HEK293 (cell line): ENCODE data around the gene CAV1.

Source experiments
- GFI1B ChIP-seq: fragments of 450-650 bp; formaldehyde crosslinking; IDR thresholded peaks from 2 replicates; pipeline ENCODE4 v1.5.1; 2016; ENCODE audit warnings: missing biosample characterization, missing genetic modification characterization
- GLI2 ChIP-seq: fragments of 450-650 bp; formaldehyde crosslinking; IDR thresholded peaks from 2 replicates; pipeline ENCODE4; 2017; ENCODE audit warnings: missing biosample characterization, missing genetic modification characterization, low read depth, borderline replicate concordance
- INSM2 ChIP-seq: fragments of 450-650 bp; formaldehyde crosslinking; IDR thresholded peaks from 2 replicates; pipeline ENCODE4 v1.5.1; 2016; ENCODE audit warnings: missing biosample characterization, missing genetic modification characterization
- KLF1 ChIP-seq: fragments of 450-650 bp; formaldehyde crosslinking; IDR thresholded peaks from 2 replicates; pipeline ENCODE4 v1.5.1; 2016; ENCODE audit warnings: missing biosample characterization, missing genetic modification characterization
- OSR2 ChIP-seq: fragments of 450-650 bp; formaldehyde crosslinking; IDR thresholded peaks from 2 replicates; pipeline ENCODE4 v1.5.1; 2016; ENCODE audit warnings: missing biosample characterization, missing genetic modification characterization
- PRDM6 ChIP-seq: fragments of 450-650 bp; formaldehyde crosslinking; IDR thresholded peaks from 2 replicates; pipeline ENCODE4 v1.5.1; 2017; ENCODE audit warnings: missing biosample characterization, missing genetic modification characterization
- ZBTB7A ChIP-seq: fragments of 450-650 bp; formaldehyde crosslinking; IDR thresholded peaks from 2 replicates; pipeline ENCODE4 v1.5.1; 2016; ENCODE audit warnings: low read depth, missing biosample characterization, missing genetic modification characterization
- ZNF114 ChIP-seq: fragments of 450-650 bp; formaldehyde crosslinking; IDR thresholded peaks from 2 replicates; pipeline ENCODE4 v1.5.0; 2017; ENCODE audit warnings: missing biosample characterization, missing genetic modification characterization
- ZNF140 ChIP-seq: fragments of 450-650 bp; formaldehyde crosslinking; IDR thresholded peaks from 2 replicates; pipeline ENCODE4 v1.5.1; 2016; ENCODE audit warnings: missing biosample characterization, missing genetic modification characterization
- ZNF211 ChIP-seq: fragments of 450-650 bp; formaldehyde crosslinking; IDR thresholded peaks from 2 replicates; pipeline ENCODE4 v1.5.1; 2016; ENCODE audit warnings: low read depth, missing biosample characterization, missing genetic modification characterization
- ZNF23 ChIP-seq: fragments of 450-650 bp; formaldehyde crosslinking; IDR thresholded peaks from 2 replicates; pipeline ENCODE4 v1.5.1; 2016; ENCODE audit warnings: missing biosample characterization, missing genetic modification characterization, borderline replicate concordance
- ZNF398 ChIP-seq: fragments of 450-650 bp; formaldehyde crosslinking; IDR thresholded peaks from 2 replicates; pipeline ENCODE4 v1.5.1; 2017; ENCODE audit warnings: missing biosample characterization, missing genetic modification characterization
- ZNF585B ChIP-seq: fragments of 450-650 bp; formaldehyde crosslinking; IDR thresholded peaks from 2 replicates; pipeline ENCODE4 v1.5.1; 2016; ENCODE audit warnings: missing biosample characterization, missing genetic modification characterization
- ZNF629 ChIP-seq: fragments of 450-650 bp; formaldehyde crosslinking; IDR thresholded peaks from 2 replicates; pipeline ENCODE4 v1.5.1; 2017; ENCODE audit warnings: missing biosample characterization, missing genetic modification characterization
- ZNF660 ChIP-seq: fragments of 450-650 bp; IDR thresholded peaks from 2 replicates; pipeline ENCODE4 v1.5.1; 2018; ENCODE audit warnings: missing biosample characterization, mild to moderate bottlenecking, missing genetic modification characterization
- ZNF692 ChIP-seq: fragments of 450-650 bp; formaldehyde crosslinking; IDR thresholded peaks from 2 replicates; pipeline ENCODE4 v1.5.1; 2016; ENCODE audit warnings: missing biosample characterization, missing genetic modification characterization
- ZNF785 ChIP-seq: fragments of 450-650 bp; formaldehyde crosslinking; IDR thresholded peaks from 2 replicates; pipeline ENCODE4 v1.5.1; 2016; ENCODE audit warnings: missing biosample characterization, missing genetic modification characterization
- ZNF843 ChIP-seq: fragments of 450-650 bp; formaldehyde crosslinking; IDR thresholded peaks from 2 replicates; pipeline ENCODE4 v1.5.1; 2016; ENCODE audit warnings: missing biosample characterization, missing genetic modification characterization
- ZXDB ChIP-seq: fragments of 450-650 bp; formaldehyde crosslinking; IDR thresholded peaks from 2 replicates; pipeline ENCODE4 v1.5.1; 2016; ENCODE audit warnings: missing biosample characterization, missing genetic modification characterization
- TF ChIP-seq, protein P1 (sequence below): fragments of 450-650 bp; formaldehyde crosslinking; IDR thresholded peaks from 2 replicates; pipeline ENCODE4 v1.5.1; 2016; ENCODE audit warnings: missing biosample characterization, missing genetic modification characterization, borderline replicate concordance
- TF ChIP-seq, protein P2 (sequence below): fragments of 450-650 bp; formaldehyde crosslinking; IDR thresholded peaks from 2 replicates; pipeline ENCODE4 v1.5.1; 2016; ENCODE audit warnings: missing biosample characterization, missing genetic modification characterization, low read depth

CAV1 gene

DNA sequence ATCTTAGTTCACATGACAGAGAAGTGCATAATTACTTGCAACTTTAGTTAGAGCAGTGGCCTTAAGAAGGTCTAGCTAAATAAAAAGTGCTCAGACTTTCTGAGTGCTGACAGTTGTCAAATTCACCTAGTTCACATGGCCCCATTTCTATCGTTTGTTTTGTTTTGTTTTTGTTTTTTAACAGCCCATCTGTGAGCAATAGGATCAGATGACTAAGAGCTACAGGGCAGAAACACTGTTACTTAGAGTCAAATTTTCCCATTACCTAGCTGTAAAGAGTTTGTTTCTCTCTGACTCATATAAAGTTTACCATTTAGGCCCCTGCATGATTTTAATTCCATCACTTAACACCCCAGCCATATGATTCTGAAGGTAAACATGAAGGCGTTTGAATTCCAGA, 18.8 kb downstream of the CAV1 start (continued):
- TF ChIP-seq, protein P1, sequence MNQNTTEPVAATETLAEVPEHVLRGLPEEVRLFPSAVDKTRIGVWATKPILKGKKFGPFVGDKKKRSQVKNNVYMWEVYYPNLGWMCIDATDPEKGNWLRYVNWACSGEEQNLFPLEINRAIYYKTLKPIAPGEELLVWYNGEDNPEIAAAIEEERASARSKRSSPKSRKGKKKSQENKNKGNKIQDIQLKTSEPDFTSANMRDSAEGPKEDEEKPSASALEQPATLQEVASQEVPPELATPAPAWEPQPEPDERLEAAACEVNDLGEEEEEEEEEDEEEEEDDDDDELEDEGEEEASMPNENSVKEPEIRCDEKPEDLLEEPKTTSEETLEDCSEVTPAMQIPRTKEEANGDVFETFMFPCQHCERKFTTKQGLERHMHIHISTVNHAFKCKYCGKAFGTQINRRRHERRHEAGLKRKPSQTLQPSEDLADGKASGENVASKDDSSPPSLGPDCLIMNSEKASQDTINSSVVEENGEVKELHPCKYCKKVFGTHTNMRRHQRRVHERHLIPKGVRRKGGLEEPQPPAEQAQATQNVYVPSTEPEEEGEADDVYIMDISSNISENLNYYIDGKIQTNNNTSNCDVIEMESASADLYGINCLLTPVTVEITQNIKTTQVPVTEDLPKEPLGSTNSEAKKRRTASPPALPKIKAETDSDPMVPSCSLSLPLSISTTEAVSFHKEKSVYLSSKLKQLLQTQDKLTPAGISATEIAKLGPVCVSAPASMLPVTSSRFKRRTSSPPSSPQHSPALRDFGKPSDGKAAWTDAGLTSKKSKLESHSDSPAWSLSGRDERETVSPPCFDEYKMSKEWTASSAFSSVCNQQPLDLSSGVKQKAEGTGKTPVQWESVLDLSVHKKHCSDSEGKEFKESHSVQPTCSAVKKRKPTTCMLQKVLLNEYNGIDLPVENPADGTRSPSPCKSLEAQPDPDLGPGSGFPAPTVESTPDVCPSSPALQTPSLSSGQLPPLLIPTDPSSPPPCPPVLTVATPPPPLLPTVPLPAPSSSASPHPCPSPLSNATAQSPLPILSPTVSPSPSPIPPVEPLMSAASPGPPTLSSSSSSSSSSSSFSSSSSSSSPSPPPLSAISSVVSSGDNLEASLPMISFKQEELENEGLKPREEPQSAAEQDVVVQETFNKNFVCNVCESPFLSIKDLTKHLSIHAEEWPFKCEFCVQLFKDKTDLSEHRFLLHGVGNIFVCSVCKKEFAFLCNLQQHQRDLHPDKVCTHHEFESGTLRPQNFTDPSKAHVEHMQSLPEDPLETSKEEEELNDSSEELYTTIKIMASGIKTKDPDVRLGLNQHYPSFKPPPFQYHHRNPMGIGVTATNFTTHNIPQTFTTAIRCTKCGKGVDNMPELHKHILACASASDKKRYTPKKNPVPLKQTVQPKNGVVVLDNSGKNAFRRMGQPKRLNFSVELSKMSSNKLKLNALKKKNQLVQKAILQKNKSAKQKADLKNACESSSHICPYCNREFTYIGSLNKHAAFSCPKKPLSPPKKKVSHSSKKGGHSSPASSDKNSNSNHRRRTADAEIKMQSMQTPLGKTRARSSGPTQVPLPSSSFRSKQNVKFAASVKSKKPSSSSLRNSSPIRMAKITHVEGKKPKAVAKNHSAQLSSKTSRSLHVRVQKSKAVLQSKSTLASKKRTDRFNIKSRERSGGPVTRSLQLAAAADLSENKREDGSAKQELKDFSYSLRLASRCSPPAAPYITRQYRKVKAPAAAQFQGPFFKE (tag by site-specific recombination) = no peak
- TF ChIP-seq ZNF785 (tag by site-specific recombination) (no peak), ZNF629 (tag by site-specific recombination) (peak; percentile 64), ZNF692 (tag by site-specific recombination) (0 out of 2 replicates have a peak, but pooled peaks have one; percentile 29), GLI2 (tag by site-specific recombination) (peak; percentile 30; the same call in 1 of the 2 replicates), ZNF211 (tag by site-specific recombination) (no peak), KLF1 (tag by site-specific recombination) (no peak), GFI1B (tag by site-specific recombination) (no peak), ZNF660 (tag by site-specific recombination) (no peak), ZNF114 (tag by site-specific recombination) (no peak), INSM2 (peak; percentile 82), ZBTB7A (tag by site-specific recombination) (no peak), PRDM6 (tag by site-specific recombination) (peak; percentile 75), ZNF843 (tag by site-specific recombination) (peak; percentile 54), ZNF398 (tag by site-specific recombination) (0 out of 2 replicates have a peak, but pooled peaks have one; percentile 22), OSR2 (tag by site-specific recombination) (peak; percentile 35; the same call in 1 of the 2 replicates), ZNF585B (tag by site-specific recombination) (peak; percentile 35; the same call in 1 of the 2 replicates), ZNF23 (no peak), ZNF140 (tag by site-specific recombination) (no peak), ZXDB (tag by site-specific recombination) (no peak)
- TF ChIP-seq, protein P2, sequence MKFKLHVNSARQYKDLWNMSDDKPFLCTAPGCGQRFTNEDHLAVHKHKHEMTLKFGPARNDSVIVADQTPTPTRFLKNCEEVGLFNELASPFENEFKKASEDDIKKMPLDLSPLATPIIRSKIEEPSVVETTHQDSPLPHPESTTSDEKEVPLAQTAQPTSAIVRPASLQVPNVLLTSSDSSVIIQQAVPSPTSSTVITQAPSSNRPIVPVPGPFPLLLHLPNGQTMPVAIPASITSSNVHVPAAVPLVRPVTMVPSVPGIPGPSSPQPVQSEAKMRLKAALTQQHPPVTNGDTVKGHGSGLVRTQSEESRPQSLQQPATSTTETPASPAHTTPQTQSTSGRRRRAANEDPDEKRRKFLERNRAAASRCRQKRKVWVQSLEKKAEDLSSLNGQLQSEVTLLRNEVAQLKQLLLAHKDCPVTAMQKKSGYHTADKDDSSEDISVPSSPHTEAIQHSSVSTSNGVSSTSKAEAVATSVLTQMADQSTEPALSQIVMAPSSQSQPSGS (tag by site-specific recombination) = no peak
